T-helper 1 cell treated with Interleukin-12 subunit alpha and Interleukin-12 subunit beta and Interleukin-4 antibody, amounts not matched to agents 30 μg/mL and 1 μg/mL, for 36 hours (primary cell): ENCODE results near the gene RGS6.
"Not testable (repeated sequence)": the region's sequence is repeated elsewhere in the genome, so short reads cannot be mapped to it uniquely, and the experiment has no call there.

Experiments
- H3K27ac Mint-ChIP-seq: one replicate; pipeline ENCODE4 v1.8.0; 2021; ENCODE audit warnings: mild to moderate bottlenecking, mixed read lengths
- H3K27me3 Mint-ChIP-seq: one replicate; pipeline ENCODE4 v1.8.0; 2021; ENCODE audit warnings: low read depth, mixed read lengths
- H3K36me3 Mint-ChIP-seq: one replicate; pipeline ENCODE4 v1.8.0; 2021; ENCODE audit warnings: low read depth, mixed read lengths
- H3K4me1 Mint-ChIP-seq: one replicate; pipeline ENCODE4 v1.8.0; 2021; ENCODE audit warnings: low read depth, mixed read lengths
- H3K4me3 Mint-ChIP-seq: one replicate; pipeline ENCODE4 v1.8.0; 2021; ENCODE audit warnings: mild to moderate bottlenecking, moderate library complexity, mixed read lengths
- H3K9me3 Mint-ChIP-seq: one replicate; pipeline ENCODE4 v1.8.0; 2021; ENCODE audit warnings: mixed read lengths

RGS6 gene

DNA sequence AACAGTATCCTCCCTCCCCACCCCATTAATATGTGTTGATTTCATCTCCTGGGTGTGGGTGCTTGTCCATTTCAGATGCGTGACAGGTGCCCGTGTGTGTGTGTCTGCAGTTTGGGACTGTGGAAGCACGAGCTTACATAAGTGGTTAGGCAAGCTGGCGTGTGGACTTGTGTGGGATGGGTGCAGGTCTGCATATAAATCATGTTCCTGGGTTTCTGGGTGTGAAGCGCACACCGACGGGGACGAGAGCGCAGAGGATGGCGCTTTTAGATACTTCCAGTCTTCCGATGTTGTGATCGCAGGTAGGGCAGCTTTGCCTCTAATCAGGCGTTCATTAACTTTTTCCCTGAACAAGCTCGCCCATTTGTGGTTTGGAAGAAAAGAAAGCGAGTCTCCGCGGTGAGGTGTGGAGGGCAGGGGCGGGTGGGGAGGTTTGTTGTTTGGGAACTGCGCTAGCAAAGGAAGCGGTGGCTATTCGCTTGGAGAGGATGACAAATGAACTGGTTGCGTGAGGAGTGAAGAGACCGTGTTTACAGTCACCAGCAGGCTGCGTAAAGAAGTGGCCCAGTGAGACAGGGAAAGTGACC, 865 bp downstream of the RGS6 start:
- Mint-ChIP-seq H3K4me3 (peak overlapping the region; percentile 62), H3K36me3 (no peaks in the 10 kb centered on the region), H3K9me3 (no peaks in the 10 kb centered on the region), H3K27ac (no peak overlapping the region), H3K4me1 (peaks cover 5% of the 10 kb centered on the region), H3K27me3 (peaks cover 48% of the 10 kb centered on the region)

DNA sequence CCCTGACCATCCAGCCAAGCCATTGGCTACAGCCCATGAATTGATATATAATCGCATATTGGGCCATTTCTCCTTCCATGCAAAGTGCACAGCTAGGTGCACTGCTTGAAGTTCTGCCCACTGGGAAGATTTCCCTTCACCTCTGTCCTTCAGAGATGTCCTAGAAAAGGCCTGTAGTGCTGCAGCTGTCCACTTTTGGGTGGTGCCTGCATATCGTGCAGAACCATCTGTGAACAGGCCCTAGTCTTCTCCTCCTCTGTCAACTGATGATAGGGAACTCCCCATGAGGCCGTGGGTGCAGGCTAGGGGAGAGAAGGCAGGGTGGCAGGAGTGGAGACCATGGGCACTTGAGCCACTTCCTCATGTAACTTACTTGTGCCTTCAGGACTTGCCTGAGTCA, 6.0 kb downstream of the RGS6 start:
- not testable (repeated sequence) for H3K4me3 Mint-ChIP-seq

DNA sequence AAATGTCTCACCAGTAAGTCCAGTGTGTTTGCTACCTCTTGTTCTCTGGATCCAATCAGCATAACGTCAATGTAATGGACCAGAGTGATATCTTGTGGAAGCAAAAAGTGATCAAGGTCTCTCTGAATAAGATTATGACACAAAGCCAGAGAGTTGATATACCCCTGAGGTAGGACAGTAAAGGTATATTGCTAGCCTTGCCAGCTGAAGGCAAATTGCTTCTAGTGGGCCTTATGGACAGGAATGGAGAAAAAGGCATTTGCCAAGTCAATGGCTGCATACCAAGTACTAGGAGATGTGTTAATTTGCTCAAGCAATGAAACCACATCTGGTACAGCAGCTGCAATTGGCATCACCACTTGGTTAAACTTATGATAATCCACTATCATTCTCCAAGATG, 7.1 kb downstream of the RGS6 start:
- peaks cover 18% of the 10 kb centered on the region for H3K27me3 Mint-ChIP-seq
- H3K4me3 Mint-ChIP-seq, H3K4me1 Mint-ChIP-seq, H3K9me3 Mint-ChIP-seq, H3K36me3 Mint-ChIP-seq, H3K27ac Mint-ChIP-seq: not testable (repeated sequence)

More for the DNA sequence above, 6.0 kb downstream of the RGS6 start:
- H3K27me3 Mint-ChIP-seq = peaks cover 18% of the 10 kb centered on the region
- H3K36me3 Mint-ChIP-seq, H3K9me3 Mint-ChIP-seq, H3K27ac Mint-ChIP-seq, H3K4me1 Mint-ChIP-seq: not testable (repeated sequence)

- H3K27me3 Mint-ChIP-seq = peaks cover 11% of the 10 kb centered on the region
- not testable (repeated sequence) for H3K4me3 Mint-ChIP-seq, H3K36me3 Mint-ChIP-seq, H3K9me3 Mint-ChIP-seq, H3K4me1 Mint-ChIP-seq, H3K27ac Mint-ChIP-seq
Measured at GRCh38 chr14:71940500-71940899, 8.3 kb downstream of the RGS6 start.

DNA sequence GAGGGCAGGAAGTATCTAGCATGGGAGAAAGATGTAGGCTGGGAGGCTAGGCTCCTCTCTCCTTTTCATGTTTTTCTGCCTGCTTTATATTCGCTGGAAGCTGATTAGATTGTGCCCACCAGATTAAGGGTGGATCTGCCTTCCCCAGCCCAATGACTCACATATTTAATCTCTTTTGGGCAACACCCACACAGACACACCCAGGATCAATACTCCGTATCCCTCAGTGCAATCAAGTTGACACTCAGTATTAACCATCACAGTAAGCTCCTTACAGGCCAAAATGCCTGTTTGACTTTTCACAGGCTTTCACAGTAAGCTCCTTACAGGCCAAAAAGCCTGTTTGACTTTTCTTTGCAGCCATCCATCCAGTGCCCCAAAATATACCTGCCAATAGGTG, 9.4 kb downstream of the RGS6 start:
- not testable (repeated sequence) for H3K36me3 Mint-ChIP-seq, H3K9me3 Mint-ChIP-seq, H3K4me1 Mint-ChIP-seq, H3K4me3 Mint-ChIP-seq, H3K27ac Mint-ChIP-seq
- H3K27me3 Mint-ChIP-seq = peaks cover 11% of the 10 kb centered on the region

GRCh38 chr14:71942904-71943694, 10.9 kb downstream of the RGS6 start:
- peaks cover 9% of the 10 kb centered on the region for H3K9me3 Mint-ChIP-seq
- H3K27me3 Mint-ChIP-seq = peaks cover 11% of the 10 kb centered on the region
- no peak overlapping the region for H3K27ac Mint-ChIP-seq
- no peaks in the 10 kb centered on the region for H3K4me1 Mint-ChIP-seq
- H3K4me3 Mint-ChIP-seq = no peak overlapping the region
- H3K36me3 Mint-ChIP-seq = no peaks in the 10 kb centered on the region

DNA sequence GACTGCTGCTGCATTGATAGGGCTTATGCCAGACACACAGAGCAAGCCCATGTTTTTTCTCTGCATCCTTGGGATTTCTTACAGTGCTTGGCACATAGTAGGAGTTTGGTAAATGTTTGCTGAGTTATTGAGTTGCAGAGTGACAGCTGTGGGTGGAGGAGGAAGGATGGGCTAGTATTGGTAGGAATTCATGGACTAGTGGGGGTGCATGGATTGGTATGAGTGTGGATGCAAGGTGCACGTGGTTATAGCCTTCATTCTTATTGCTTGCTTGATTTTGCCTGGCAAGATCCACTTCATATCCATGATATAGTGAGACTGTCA, 11.4 kb downstream of the RGS6 start:
- Mint-ChIP-seq H3K27ac (no peak overlapping the region), H3K36me3 (no peaks in the 10 kb centered on the region), H3K4me1 (no peaks in the 10 kb centered on the region), H3K4me3 (no peak overlapping the region), H3K9me3 (peaks cover 9% of the 10 kb centered on the region), H3K27me3 (peaks cover 11% of the 10 kb centered on the region)

DNA sequence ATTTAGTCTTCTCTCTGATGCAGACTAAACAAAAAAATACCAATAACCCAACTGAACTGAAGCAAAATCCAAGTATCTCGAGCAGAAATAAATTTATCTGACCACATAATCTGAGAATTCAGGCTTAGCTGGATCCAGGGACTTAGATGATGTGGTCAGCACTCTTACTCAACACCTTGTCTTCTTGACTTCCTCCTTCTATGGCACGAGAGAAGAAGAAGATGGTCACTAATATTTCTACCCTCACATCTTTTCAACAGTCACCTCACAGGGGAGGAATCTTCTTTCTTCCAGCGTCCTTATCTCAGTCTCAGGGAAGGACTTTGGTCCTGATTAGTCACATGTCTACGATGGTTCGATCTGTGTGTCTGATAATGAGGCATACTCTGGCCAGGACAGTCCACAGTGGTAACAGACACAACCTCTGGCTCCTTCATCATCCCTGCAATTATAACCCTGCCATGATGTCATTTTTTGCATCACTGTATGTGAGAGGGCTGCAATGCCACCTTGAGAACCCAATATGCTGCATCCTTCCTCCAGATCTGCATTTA, 15.8 kb downstream of the RGS6 start:
- H3K4me3 Mint-ChIP-seq = no peak overlapping the region
- no peaks in the 10 kb centered on the region for H3K36me3 Mint-ChIP-seq
- no peaks in the 10 kb centered on the region for H3K9me3 Mint-ChIP-seq
- no peaks in the 10 kb centered on the region for H3K4me1 Mint-ChIP-seq
- H3K27ac Mint-ChIP-seq = no peak overlapping the region
- peaks cover 19% of the 10 kb centered on the region for H3K27me3 Mint-ChIP-seq

DNA sequence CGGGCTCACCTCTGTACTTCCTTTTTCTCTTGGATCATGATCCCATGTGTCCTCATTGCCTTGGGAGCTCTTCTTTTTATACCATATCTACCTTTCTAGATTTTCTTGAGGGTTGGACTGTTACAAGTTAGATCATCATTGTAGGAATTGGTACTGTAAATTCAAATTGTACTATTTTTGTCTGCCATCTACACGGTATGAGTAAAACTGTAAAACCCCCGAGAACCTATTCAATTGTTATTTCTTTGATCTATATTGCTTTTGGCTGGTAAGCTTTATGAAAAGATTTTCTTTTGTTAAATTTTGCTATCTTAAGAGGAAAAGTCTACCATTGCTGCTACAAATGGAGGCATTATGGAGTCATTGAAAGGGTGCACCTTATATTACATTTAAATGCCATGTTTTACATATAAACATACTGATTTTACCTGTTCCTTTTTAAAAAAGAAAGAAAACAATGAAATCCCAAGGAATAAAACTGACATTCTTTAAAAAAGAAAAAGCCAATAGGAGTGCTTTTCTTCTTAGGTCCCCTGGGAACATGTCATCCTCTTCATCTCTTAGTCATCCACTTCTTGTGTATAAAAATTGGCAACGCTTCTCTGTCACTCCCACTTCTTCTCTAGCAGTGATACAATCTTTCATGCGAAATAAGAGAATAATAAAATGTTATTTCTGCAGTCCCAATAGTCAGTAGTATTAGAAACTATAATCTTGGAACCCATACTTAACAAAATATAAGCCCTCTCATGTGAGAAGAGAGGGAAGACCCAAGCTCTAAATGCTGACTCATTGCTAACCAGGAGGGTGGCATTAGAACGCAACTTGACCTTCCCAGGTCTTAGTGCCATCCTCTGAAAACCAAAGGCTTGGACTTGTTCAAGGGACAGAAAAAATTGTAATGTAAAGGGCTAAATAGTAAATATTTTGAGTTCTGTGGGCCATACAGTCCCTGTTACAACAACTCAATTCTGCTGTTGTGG, 20.4 kb downstream of the RGS6 start:
- H3K27me3 Mint-ChIP-seq = peaks cover 11% of the 10 kb centered on the region
- H3K4me3 Mint-ChIP-seq = no peak overlapping the region
- no peaks in the 10 kb centered on the region for H3K9me3 Mint-ChIP-seq
- H3K36me3 Mint-ChIP-seq = no peaks in the 10 kb centered on the region
- H3K4me1 Mint-ChIP-seq = no peaks in the 10 kb centered on the region
- H3K27ac Mint-ChIP-seq = no peak overlapping the region

- H3K4me1 Mint-ChIP-seq = no peaks in the 10 kb centered on the region
- H3K9me3 Mint-ChIP-seq = no peaks in the 10 kb centered on the region
Measured at GRCh38 chr14:71956920-71957563, 24.8 kb downstream of the RGS6 start.

GRCh38 chr14:71959055-71959454, 26.8 kb downstream of the RGS6 start:
- no peaks in the 10 kb centered on the region for H3K9me3 Mint-ChIP-seq
- no peak overlapping the region for H3K27ac Mint-ChIP-seq
- no peaks in the 10 kb centered on the region for H3K4me1 Mint-ChIP-seq
- H3K36me3 Mint-ChIP-seq = no peaks in the 10 kb centered on the region
- no peak overlapping the region for H3K4me3 Mint-ChIP-seq
- H3K27me3 Mint-ChIP-seq = peaks cover 3% of the 10 kb centered on the region

More at GRCh38 chr14:71956920-71957563, 24.8 kb downstream of the RGS6 start:
- Mint-ChIP-seq H3K27ac (no peak overlapping the region), H3K36me3 (no peaks in the 10 kb centered on the region), H3K4me3 (no peak overlapping the region), H3K27me3 (peaks cover 3% of the 10 kb centered on the region)

GRCh38 chr14:71960494-71961353, 28.5 kb downstream of the RGS6 start:
- H3K4me1 Mint-ChIP-seq = no peaks in the 10 kb centered on the region

DNA sequence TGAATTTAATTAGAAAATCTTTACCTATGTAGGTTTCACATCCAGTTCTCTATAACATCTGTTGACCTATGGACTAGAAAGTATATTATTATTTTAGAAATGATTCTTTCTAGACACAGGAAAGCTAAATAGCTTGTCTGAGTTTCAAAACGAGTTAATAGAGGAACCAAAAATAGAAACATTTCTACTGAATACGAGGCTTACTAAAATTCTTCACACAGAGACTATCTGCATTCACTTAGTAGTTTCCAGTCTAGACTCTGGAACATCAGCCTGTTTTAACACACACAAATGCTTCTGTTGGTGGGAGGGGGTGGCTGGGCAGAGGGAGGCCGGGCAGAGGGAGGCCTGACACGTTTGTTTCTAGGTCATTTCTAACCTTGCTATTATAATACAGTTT, 29.7 kb downstream of the RGS6 start:
- no peaks in the 10 kb centered on the region for H3K9me3 Mint-ChIP-seq
- no peak overlapping the region for H3K4me3 Mint-ChIP-seq
- H3K36me3 Mint-ChIP-seq = no peaks in the 10 kb centered on the region
- H3K4me1 Mint-ChIP-seq = no peaks in the 10 kb centered on the region
- peaks cover 7% of the 10 kb centered on the region for H3K27me3 Mint-ChIP-seq
- H3K27ac Mint-ChIP-seq = no peak overlapping the region

More at GRCh38 chr14:71960494-71961353, 28.5 kb downstream of the RGS6 start:
- H3K27ac Mint-ChIP-seq = no peak overlapping the region
- H3K9me3 Mint-ChIP-seq = no peaks in the 10 kb centered on the region
- no peak overlapping the region for H3K4me3 Mint-ChIP-seq
- no peaks in the 10 kb centered on the region for H3K36me3 Mint-ChIP-seq
- H3K27me3 Mint-ChIP-seq = peaks cover 7% of the 10 kb centered on the region
